Fibroblast of lung (primary cell): ENCODE measurements around the gene HOXC10. TPM values are rescaled to one million over a fixed set of nuclear protein-coding genes. Genes with fewer than 3 reads are reported as not detected.

ENCODE experiments used
- DNase-seq, 2 donors: peaks; one replicate each; pipeline versions ENCODE4 v3.0.0 to v3.0.0-alpha.2; 2010; ENCODE audit warnings: low read depth in 2 of 2
- H2AFZ ChIP-seq: 2 replicates; pipeline ENCODE4 v1.5.1; 2012; ENCODE audit warnings: low read length, control low read depth, inconsistent platforms
- H3K27ac ChIP-seq: 2 replicates; pipeline ENCODE4 v1.5.1; 2011; ENCODE audit warnings: low read length, control low read depth; ENCODE audit not compliant: insufficient read depth
- H3K27me3 ChIP-seq: 2 replicates; pipeline ENCODE4 v1.5.1; 2011; ENCODE audit warnings: mild to moderate bottlenecking, low read length; ENCODE audit not compliant: control insufficient read depth, insufficient read depth
- H3K36me3 ChIP-seq: 2 replicates; pipeline ENCODE4 v1.5.1; 2011; ENCODE audit warnings: low read length; ENCODE audit not compliant: control insufficient read depth, insufficient read depth
- H3K4me1 ChIP-seq: 2 replicates; pipeline ENCODE4 v1.5.1; 2011; ENCODE audit warnings: low read length; ENCODE audit not compliant: control insufficient read depth, insufficient read depth; ENCODE audit errors: extremely low read depth
- H3K4me2 ChIP-seq: 2 replicates; pipeline ENCODE4 v1.5.1; 2011; ENCODE audit warnings: low read length, control low read depth; ENCODE audit not compliant: insufficient read depth; ENCODE audit errors: extremely low read depth
- H3K4me3 ChIP-seq, 4 experiments: fragments of 200-600 bp in 1 of 4; sonication (generic) in 1 of 4; replicated peaks in 1 of 4; 2 replicates each; pipeline ENCODE4 v1.5.1; 2011 to 2016; ENCODE audit warnings: low read length in 4 of 4, low read depth in 3 of 4, mild to moderate bottlenecking in 3 of 4, control low read depth in 2 of 4, inconsistent platforms in 1 of 4, mixed read lengths in 1 of 4; ENCODE audit not compliant: insufficient read depth in 1 of 4; ENCODE audit errors: control extremely low read depth in 1 of 4
- H3K79me2 ChIP-seq: 2 replicates; pipeline ENCODE4 v1.5.1; 2012; ENCODE audit warnings: mild to moderate bottlenecking, low read length, inconsistent platforms; ENCODE audit not compliant: control insufficient read depth, insufficient read depth
- H3K9ac ChIP-seq: 2 replicates; pipeline ENCODE4 v1.5.1; 2011; ENCODE audit warnings: mild to moderate bottlenecking, low read length, control low read depth; ENCODE audit not compliant: insufficient read depth
- H3K9me3 ChIP-seq: 2 replicates; pipeline ENCODE4 v1.5.1; 2012; ENCODE audit warnings: low read depth, low read length; ENCODE audit not compliant: control insufficient read depth, insufficient read depth
- H4K20me1 ChIP-seq: 2 replicates; pipeline ENCODE4 v1.5.1; 2011; ENCODE audit warnings: low read length; ENCODE audit not compliant: control insufficient read depth, insufficient read depth; ENCODE audit errors: extremely low read depth
- EZH2 ChIP-seq: IDR thresholded peaks from 2 replicates; pipeline ENCODE4 v1.5.1; 2012; ENCODE audit warnings: low read length, control low read depth, mild to moderate bottlenecking; ENCODE audit errors: missing control alignments
- polyA plus RNA-seq, 2 donors: library from polyadenylated mRNA; depleted of rRNA in 1 of 2; stranded (reverse) in 1 of 2; unstranded in 1 of 2; fragments of >200 nt; gene quantifications; 2 replicates each; pipeline ENCODE4 v1.2.1, GENCODE V29; 2011 to 2012; ENCODE audit warnings: missing spikeins in 1 of 2
- total RNA-seq: library from RNA; depleted of rRNA; stranded (reverse); fragments of >200 nt; gene quantifications from 2 replicates; pipeline ENCODE4 v1.2.1, GENCODE V29; 2014
- TF ChIP-seq, protein P1 (sequence below), 2 donors: IDR thresholded peaks in 1 of 2; conservative IDR thresholded peaks in 1 of 2; 1 replicate in 1 of 2; 2 replicates in 1 of 2; pipeline ENCODE4 v1.5.1; 2011 to 2012; ENCODE audit warnings: low read length in 2 of 2, control low read depth in 1 of 2, inconsistent platforms in 1 of 2, low read depth in 1 of 2, mild to moderate bottlenecking in 1 of 2

HOXC10 gene
- total and polyA plus RNA-seq, 2 donors (not counting 1 experiment from before 2014, with no cell fraction given), result 0.06 TPM; not detected in 1

DNA sequence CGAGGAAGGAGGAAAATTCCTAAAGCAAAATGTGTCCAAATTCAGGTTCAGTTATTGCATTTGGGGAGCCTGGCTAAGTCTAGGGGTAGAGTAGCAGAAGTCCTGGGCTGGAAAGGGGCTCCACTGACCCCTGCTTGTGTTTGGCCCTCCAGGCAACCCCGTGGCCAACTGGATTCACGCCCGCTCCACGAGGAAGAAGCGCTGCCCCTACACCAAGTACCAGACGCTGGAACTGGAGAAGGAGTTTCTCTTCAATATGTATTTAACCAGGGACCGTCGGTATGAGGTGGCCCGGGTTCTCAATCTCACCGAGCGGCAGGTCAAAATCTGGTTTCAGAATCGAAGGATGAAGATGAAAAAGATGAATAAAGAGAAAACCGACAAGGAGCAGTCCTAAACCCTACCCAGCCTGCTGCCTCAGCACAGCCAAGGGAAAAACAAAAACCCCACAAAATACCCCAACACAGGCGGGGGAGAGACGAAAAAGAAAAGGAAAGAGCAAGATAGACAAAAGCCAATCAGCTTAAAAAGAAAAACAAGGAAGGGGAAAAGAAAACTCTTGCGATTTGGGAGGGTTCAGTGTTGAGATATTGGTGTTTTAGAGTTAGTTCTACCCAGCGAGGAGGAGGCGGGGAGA, 17.4 kb downstream of the HOXC10 start:
- TF ChIP-seq, protein P1, sequence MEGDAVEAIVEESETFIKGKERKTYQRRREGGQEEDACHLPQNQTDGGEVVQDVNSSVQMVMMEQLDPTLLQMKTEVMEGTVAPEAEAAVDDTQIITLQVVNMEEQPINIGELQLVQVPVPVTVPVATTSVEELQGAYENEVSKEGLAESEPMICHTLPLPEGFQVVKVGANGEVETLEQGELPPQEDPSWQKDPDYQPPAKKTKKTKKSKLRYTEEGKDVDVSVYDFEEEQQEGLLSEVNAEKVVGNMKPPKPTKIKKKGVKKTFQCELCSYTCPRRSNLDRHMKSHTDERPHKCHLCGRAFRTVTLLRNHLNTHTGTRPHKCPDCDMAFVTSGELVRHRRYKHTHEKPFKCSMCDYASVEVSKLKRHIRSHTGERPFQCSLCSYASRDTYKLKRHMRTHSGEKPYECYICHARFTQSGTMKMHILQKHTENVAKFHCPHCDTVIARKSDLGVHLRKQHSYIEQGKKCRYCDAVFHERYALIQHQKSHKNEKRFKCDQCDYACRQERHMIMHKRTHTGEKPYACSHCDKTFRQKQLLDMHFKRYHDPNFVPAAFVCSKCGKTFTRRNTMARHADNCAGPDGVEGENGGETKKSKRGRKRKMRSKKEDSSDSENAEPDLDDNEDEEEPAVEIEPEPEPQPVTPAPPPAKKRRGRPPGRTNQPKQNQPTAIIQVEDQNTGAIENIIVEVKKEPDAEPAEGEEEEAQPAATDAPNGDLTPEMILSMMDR (conservative IDR thresholded peaks at IDR 0.05 in 1 of 2, IDR thresholded peaks at IDR 0.05 in 1 of 2; ENCODE audit: low read depth in 1 of 2, low read length in 2 of 2), result no peak
- peak; percentile 25 for TF ChIP-seq EZH2
- peaks cover 78% of the 10 kb centered on the region for H3K27me3 ChIP-seq
- no peak overlapping the region for H3K27ac ChIP-seq
- no peaks in the 10 kb centered on the region for H3K4me1 ChIP-seq
- H3K4me3 ChIP-seq, result no peak overlapping the region
- H3K9ac ChIP-seq, result no peak overlapping the region
- H3K79me2 ChIP-seq, result no peaks in the 10 kb centered on the region
- no peaks in the 10 kb centered on the region for H3K36me3 ChIP-seq
- H3K4me2 ChIP-seq, result no peak overlapping the region
- H2AFZ ChIP-seq, result no peak overlapping the region
- no peaks in the 10 kb centered on the region for H4K20me1 ChIP-seq
- no peak for DNase-seq
- H3K9me3 ChIP-seq, result no peaks in the 10 kb centered on the region

DNA sequence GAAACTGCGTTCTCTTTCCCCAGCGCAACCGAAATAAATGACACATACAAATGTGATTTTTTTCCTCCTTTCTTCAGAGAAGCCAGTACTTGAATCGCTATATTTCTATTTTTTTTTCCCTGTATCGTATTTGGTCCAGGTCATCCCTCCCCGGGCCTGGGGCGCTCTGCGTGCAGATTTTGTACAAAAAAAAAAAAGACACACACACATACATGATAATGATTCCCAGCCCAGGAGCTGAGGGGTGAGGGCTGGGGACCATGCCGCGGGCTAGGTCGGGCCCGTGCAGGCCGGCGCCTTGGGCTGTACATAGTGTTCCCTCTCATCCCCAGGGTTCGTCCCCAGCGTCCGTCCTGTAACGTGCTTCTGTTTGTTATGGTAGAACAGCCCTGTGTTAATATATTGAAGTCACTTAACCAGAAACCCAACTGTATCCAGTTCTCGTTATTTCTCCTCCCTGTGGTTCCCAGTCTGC, 18.0 kb downstream of the HOXC10 start:
- Histone ChIP-seq H4K20me1 (no peaks in the 10 kb centered on the region), H2AFZ (no peak overlapping the region), H3K27me3 (peaks cover 77% of the 10 kb centered on the region), H3K79me2 (no peaks in the 10 kb centered on the region), H3K4me1 (no peaks in the 10 kb centered on the region), H3K27ac (no peak overlapping the region), H3K36me3 (no peaks in the 10 kb centered on the region), H3K4me2 (no peak overlapping the region), H3K9ac (no peak overlapping the region), H3K9me3 (no peaks in the 10 kb centered on the region), H3K4me3 (no peak overlapping the region)
- TF ChIP-seq, protein P1 (conservative IDR thresholded peaks at IDR 0.05 in 1 of 2, IDR thresholded peaks at IDR 0.05 in 1 of 2; ENCODE audit: low read depth in 1 of 2, low read length in 2 of 2), result no peak
- peak; percentile 59 for TF ChIP-seq EZH2
- no peak for DNase-seq

DNA sequence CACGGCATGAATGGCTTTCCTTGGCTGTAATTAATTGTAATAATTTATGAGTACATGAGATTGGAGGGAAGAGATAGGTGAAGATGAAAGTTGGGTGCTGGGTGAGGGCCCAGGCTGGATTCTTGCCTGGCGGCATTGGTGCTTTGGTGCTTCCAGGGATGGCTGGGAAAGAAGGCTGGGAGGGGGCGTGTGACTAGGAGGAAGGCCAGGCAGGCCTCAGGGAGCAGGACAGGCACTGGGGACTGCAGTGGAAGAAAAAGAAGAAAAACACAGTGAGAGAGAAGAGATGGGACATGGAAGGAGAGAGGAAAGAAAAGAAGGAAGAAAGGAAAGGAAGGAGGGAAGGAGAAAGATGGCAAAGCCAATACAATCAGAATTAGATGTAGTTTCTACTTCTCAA, 18.7 kb downstream of the HOXC10 start:
- no peaks in the 10 kb centered on the region for H3K36me3 ChIP-seq
- H3K4me2 ChIP-seq, result no peak overlapping the region
- no peak overlapping the region for H3K9ac ChIP-seq
- peaks cover 80% of the 10 kb centered on the region for H3K27me3 ChIP-seq
- no peaks in the 10 kb centered on the region for H3K9me3 ChIP-seq
- no peak overlapping the region for H2AFZ ChIP-seq
- H3K27ac ChIP-seq, result no peak overlapping the region
- H3K4me1 ChIP-seq, result no peaks in the 10 kb centered on the region
- no peaks in the 10 kb centered on the region for H3K79me2 ChIP-seq
- no peak overlapping the region for H3K4me3 ChIP-seq
- H4K20me1 ChIP-seq, result no peaks in the 10 kb centered on the region
- TF ChIP-seq EZH2, result no peak
- TF ChIP-seq, protein P1 (conservative IDR thresholded peaks at IDR 0.05 in 1 of 2, IDR thresholded peaks at IDR 0.05 in 1 of 2; ENCODE audit: low read depth in 1 of 2, low read length in 2 of 2), result no peak
- DNase-seq, result no peak
